GM18519 (cell line): ENCODE measurements around the gene CCL25.
"Not testable (repeated sequence)": the region's sequence is repeated elsewhere in the genome, so short reads cannot be mapped to it uniquely, and the experiment has no call there.

Experiments
- ATAC-seq: cut with Tn5 transposase; IDR thresholded peaks from one replicate; pipeline ENCODE4 v1.9.1; 2021; ENCODE audit warnings: mild to moderate bottlenecking, moderate library complexity; ENCODE audit not compliant: unreplicated experiment, low FRiP score

The CCL25 gene

GRCh38 chr19:8052464-8052859 lies at the start of gene CCL25:
TSS of gene CCL25 (plus strand) at chr19:8052760. CDS start at chr19:8053050, 290 bp downstream.
- ATAC-seq = no peak

GRCh38 chr19:8004001-8004400 lies 48.6 kb upstream of the CCL25 start:
- ATAC-seq = no peak

DNA sequence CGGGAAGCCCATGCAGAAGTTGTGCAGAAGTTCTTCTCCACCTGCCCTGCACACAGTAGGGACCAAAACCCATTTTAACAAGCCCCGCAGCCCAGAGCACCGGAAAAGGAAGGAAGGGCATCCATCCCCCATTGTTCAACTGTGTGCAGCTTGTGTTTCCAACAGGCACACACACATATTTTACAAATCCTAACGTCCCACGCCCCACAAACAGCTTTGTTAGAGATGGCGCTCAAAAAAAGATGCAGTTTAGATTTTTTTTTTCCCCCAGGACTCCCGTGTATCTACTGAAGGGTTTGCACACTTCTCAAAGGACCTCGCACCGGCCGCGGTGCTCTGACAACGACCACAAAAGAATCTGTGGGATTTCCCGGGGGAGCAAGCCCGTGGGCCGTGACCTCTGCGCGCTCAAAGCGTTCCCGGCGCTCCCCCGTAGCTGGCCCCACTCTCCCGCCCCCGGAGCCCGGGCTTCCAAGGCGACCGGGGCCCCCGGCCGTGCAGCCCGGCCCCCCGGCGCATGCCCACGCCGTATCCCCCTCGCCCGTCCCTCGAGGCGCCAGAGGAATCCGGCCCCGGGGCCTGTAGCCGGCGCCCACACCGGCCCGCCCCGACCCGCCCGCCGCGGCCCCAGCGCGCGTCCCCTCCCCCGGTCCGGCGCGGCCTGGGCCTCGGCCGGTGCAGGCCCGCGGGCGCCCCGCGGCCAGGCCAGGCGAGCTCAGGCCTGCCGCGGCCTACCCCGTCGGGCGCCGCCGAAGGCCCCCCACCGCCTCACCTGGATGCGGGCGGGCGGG lies 47.6 kb upstream of the CCL25 start:
- ATAC-seq = no peak

DNA sequence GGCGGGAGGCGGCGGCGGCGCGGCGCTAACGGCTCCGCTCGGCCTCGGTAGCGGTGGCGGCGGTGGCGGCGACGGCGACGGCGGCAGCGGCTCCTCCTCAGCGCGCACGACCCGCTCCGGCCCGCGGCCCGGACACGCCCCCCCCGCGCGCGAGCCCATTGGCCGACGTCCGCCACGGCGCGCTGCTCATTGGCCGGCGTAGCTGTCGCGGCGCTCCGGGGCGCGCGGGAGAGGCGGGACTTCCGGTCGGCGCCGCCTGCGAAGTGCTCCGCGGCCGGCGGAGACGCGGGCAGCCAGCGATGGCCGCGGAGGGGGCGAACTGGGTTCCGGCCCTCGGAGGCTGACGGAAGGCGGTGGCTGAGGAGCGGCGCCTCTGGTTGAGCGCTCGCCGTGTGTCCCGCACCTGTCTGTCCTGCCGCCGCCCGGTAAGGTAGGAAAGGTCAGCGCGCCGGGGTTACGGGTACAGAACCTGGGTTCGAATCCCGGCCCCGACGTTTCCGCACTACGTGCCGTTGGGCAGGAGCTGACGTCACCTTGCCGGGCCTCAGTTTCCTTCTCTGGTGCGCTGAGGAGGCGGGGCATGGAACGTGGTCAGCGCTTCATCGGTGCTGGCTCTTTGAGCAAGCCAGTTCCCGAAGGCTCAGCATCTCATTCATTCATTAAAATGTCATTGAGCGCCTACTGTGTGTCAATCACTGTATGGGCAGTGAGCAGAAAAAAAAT lies 46.9 kb upstream of the CCL25 start, which contains the start of gene ELAVL1:
Gene ELAVL1 (minus strand): TSS at position 108 of the 723 bp plus-strand sequence. CDS start 13,826 bp downstream, outside the sequence.
- ATAC-seq = no peak

GRCh38 chr19:8017808-8018207 lies 34.8 kb upstream of the CCL25 start:
- no peak for ATAC-seq

DNA sequence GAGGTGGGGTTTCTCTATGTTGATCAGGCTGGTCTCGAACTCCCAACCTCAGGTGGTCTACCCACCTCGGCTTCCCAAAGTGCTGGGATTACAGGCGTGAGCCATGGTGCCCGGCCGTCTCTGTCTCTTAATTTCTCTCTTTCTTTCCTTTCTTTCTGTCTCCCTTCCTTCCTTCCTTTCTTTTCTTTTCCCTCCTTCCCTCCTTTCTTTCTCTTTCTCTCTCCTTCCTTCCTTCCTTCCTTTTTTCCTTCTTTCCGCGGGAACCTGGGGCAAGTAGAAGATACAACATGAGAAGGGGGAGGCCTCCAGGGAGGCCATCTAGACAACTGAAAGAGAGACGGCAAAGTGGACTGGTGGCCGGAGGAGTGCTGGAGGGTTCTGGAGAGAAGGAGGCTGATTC lies 31.9 kb upstream of the CCL25 start:
- no peak for ATAC-seq

DNA sequence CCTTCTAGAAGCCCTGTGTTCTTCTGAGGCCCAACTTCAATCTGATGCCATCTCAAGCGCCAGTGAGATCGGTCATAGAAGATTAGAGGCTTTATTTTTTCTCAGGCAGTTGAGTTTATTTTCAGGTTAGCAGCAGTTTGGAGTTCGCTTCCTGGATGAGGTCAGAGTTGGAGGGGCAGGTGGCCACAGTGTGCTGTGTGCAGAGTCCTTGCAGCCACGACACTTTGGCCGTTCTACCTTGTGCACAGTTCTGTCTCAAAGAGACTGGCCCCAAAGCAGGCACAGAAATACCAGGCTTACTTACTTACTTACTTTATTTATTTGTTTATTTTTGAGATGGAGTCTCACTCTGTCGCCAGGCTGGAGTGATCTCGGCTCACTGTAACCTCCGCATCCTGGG lies 31.2 kb upstream of the CCL25 start:
- no peak for ATAC-seq

- no peak for ATAC-seq
Measured at GRCh38 chr19:8022275-8022674, 30.3 kb upstream of the CCL25 start.

GRCh38 chr19:8023371-8023770 lies 29.2 kb upstream of the CCL25 start:
- ATAC-seq = no peak

- ATAC-seq = not testable (repeated sequence)
Measured at GRCh38 chr19:8024256-8024655, 28.3 kb upstream of the CCL25 start.

DNA sequence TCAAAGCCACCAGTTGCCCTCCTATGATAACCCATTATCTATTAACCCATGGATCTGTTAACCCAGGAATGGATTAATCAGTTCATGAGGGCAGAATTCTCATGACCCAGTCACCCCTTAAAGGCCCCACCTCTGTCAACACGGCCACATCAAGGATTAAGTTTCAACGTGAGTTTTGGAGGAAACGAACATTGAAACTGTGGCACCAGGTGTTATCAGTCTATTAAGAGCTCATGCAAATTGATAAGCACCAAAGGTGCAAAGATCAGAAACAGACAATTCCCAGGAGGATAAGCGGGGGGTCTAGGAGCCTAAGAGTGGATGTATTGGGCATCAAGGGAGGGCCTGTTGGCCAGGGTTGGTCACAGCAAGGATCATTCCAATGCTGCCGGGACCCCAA lies 27.2 kb upstream of the CCL25 start:
- no peak for ATAC-seq

DNA sequence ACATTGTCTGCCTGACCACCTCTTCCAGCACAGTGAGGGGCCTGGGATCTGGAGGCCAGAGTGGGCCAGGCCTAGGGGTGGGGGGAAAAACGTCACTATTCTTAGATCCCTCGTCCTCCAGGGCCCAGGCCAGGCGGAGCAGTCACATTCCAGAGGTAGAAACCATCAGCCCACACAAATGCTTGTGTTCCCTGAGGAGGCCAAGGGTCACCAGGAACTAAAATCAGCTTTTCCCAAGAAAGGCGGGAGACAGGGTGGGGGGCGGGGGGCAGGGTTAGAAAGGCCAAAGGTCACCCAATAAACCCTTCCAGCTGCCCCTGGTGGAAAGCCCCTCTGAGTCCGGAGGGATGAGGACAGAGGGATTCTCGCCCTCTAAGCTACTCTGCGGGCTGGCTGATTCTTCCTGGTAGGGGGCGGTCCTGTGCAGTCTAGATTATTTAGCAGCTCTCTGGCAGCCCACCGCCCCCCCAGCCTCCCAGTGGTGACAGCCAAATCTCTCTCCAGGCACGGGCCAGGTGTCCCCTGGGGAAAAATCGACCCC lies 23.5 kb upstream of the CCL25 start:
- no peak for ATAC-seq

GRCh38 chr19:8030960-8031359 lies 21.6 kb upstream of the CCL25 start:
- ATAC-seq = no peak

GRCh38 chr19:8033287-8034177 lies 19.0 kb upstream of the CCL25 start:
- ATAC-seq = not testable (repeated sequence)

DNA sequence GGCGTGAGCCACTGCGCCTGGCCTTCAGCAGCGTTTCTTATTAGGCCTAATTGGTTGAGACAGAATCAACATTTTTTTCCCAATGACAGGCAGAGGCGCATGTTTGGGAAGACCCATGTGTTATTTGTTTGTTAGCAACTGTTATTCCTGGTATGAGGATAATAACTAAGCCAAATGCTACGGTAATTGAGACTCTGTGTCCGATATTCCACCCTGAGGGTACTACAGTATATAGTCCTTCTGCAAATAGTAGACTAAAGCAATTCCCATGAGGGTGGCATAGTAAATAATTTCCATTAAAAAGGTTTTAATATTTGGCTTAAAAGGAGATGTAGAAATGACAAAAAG lies 18.4 kb upstream of the CCL25 start:
- ATAC-seq = no peak

DNA sequence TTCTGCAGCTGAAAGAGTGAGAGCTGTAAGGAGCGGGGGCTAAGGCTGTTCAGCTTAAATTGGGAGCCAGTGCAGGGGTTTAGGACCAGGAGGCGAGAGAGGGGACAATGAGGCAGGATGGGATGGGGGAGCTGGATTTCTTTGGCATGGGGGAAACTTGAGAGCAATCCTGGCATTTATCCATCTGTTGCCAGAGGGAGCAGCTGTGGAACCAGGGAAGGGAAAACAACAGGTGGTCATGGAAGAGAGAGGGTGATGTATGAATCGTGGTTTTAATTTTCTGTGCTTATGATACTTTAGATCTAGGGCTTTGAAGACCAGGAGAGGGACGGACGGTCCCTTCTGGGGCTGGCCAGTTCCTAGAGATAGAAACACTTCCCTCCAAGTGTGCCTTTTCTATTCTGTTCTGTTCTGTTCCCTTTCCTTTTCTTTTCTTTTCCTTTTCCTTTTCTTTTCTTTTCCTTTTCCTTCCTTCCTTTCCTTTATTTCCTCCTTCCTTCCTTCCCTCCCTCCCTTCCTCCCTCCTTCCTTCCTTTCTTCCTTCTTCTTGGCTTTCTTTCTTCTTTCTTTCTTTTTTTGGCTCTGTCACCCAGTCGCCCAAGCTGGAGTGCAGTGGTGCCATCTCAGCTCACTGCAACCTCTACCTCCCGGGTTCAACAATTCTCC lies 16.0 kb upstream of the CCL25 start:
- no peak for ATAC-seq

- ATAC-seq = no peak
Measured at GRCh38 chr19:8038815-8039214, 13.7 kb upstream of the CCL25 start.

DNA sequence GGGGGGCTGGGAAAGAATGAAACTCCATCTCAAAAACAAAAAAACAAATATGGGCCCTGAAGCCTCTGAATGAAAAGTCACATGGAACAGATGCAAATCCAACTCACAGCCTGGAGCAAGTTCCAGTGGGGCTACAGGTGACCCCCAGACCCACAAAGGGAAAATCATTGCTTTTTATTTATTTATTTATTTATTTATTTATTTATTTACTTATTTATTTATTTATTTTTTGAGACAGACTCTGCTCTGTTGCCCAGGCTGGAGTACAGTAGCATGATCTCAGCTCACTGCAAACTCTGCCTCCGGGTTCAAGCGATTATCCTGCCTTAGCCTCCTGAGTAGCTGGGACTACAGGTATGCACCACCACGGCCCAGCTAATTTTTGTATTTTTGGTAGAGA lies 13.3 kb upstream of the CCL25 start:
- no peak for ATAC-seq

GRCh38 chr19:8041531-8041931 lies 11.0 kb upstream of the CCL25 start:
- no peak for ATAC-seq

- ATAC-seq = no peak
Measured at GRCh38 chr19:8042900-8043299, 9.7 kb upstream of the CCL25 start.
